C1 segment of cervical spinal cord (tissue), 14 donors: Measurements from ENCODE around the gene PRKRIP1.
A peak's percentile ranks its signal among the peaks of the same experiment; 100 is the strongest.
"Not testable (repeated sequence)": the region's sequence is repeated elsewhere in the genome, so short reads cannot be mapped to it uniquely, and the experiment has no call there.

Experiments
- DNase-seq, 14 donors: peaks; one replicate each; lab custom pipeline; 2025; lab: John Stamatoyannopoulos, UW

Gene PRKRIP1

GRCh38 chr7:102457352-102457924, 61.3 kb downstream of the PRKRIP1 start:
- DNase-seq: no peak

- no peak for DNase-seq
Observed at GRCh38 chr7:102459221-102459844, 63.2 kb downstream of the PRKRIP1 start.

- DNase-seq: no peak
Observed at GRCh38 chr7:102460467-102460866, 64.3 kb downstream of the PRKRIP1 start.

GRCh38 chr7:102463841-102464576, 67.8 kb downstream of the PRKRIP1 start:
- peak in 1 of 14 donors; percentile 34 for DNase-seq

GRCh38 chr7:102464577-102465280, 68.6 kb downstream of the PRKRIP1 start, which contains the start of the genes ALKBH4 and LRWD1:
ALKBH4 (minus strand) TSS chr7:102464863; CDS start chr7:102464836, 27 bp downstream.
LRWD1 (plus strand) TSS chr7:102464984; CDS start chr7:102465081, 97 bp downstream.
- DNase-seq: peak; percentile 28 to 93 (median 80)

GRCh38 chr7:102466097-102466496, 69.9 kb downstream of the PRKRIP1 start:
- DNase-seq: no peak

GRCh38 chr7:102467581-102468477, 71.7 kb downstream of the PRKRIP1 start:
- DNase-seq: no peak

- peak in 1 of 14 donors; percentile 35 for DNase-seq
Observed at GRCh38 chr7:102468478-102469350, 72.6 kb downstream of the PRKRIP1 start.

- no peak for DNase-seq
Observed at GRCh38 chr7:102469351-102469971, 73.3 kb downstream of the PRKRIP1 start.

- no peak for DNase-seq
Observed at GRCh38 chr7:102469972-102470825, 74.0 kb downstream of the PRKRIP1 start.

GRCh38 chr7:102471791-102472125, 75.6 kb downstream of the PRKRIP1 start:
- DNase-seq: no peak

- DNase-seq: peak in 2 of 14 donors; percentile 15 to 72
Observed at GRCh38 chr7:102472126-102473041, 76.2 kb downstream of the PRKRIP1 start.

- peak in 6 of 14 donors; percentile 11 to 62 (median 36) for DNase-seq
Observed at GRCh38 chr7:102473271-102473991, 77.3 kb downstream of the PRKRIP1 start.

- DNase-seq: not testable (repeated sequence)
Observed at GRCh38 chr7:102474116-102474515, 78.0 kb downstream of the PRKRIP1 start.

GRCh38 chr7:102474736-102475435, 78.7 kb downstream of the PRKRIP1 start:
- not testable (repeated sequence) for DNase-seq
